GM21786 (cell line): Measurements from ENCODE around the gene PHOX2A.

Experiments
- ATAC-seq: cut with Tn5 transposase; IDR thresholded peaks from one replicate; pipeline ENCODE4 v1.9.1; 2021; ENCODE audit not compliant: unreplicated experiment

PHOX2A gene

DNA sequence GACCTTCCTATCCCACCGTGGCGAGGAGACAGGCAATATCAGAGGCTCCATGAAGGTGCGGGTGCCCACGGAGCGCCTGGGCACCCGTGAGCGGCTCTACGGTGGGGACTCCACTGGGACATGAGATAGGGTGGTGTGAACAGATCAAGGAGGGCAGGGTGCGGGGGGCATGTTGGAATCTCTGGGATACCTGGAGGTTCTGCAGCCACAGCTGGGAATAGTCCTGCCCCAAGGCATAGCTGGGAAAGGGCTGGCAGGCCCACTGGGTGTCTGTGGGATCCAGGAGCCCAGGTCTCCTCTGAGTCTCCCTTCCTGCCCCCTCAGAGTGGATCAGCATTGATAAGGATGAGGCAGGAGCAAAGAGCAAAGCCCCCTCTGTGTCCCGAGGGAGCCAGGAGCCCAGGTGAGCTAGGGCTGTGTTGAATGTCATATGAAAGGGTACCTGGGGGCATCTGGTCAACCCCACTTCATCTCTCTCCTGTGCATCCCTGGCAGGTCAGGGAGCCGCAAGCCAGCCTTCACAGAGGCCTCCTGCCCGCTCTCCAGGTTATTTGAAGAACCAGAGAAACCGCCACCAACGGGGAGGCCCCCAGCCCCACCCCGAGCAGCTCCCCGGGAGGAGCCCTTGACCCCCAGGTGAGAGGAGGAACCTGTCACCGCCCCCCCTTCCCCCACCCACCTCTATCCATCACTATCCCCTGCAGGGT lies 8.5 kb downstream of the PHOX2A start:
- no peak for ATAC-seq

DNA sequence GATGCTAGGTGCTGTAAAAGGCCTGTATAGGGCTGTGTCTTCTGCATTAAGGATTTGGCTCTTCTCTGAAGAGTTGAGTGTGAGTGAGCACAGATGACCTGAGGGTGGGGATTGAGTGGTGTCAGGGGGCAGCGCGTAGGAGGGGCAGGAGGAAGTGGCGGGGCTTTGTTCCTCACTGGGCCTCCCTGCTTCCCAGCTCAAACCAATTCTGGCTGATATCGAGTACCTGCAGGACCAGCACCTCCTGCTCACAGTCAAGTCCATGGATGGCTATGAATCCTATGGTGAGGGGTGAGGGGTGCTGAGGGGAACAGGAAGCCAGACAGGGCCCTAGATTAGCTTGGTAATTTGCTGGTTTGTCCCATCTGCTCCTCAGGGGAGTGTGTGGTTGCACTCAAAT lies 9.1 kb downstream of the PHOX2A start:
- ATAC-seq: no peak

DNA sequence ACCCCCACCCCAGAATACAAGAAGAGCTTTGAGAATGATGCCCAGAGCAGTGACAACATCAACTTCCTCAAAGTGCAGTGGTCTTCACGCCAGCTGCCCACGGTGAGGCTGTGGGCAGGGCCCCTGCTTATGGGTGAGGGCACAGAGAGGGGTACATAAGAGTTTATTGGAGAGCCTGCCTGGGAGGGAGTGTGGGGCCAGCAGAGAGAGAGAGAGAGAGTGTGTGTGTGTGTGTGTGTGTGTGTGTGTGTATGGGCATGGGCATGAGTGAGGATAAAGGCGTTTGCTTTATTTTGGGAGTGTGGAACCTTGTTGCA lies 9.5 kb downstream of the PHOX2A start:
- ATAC-seq: no peak

DNA sequence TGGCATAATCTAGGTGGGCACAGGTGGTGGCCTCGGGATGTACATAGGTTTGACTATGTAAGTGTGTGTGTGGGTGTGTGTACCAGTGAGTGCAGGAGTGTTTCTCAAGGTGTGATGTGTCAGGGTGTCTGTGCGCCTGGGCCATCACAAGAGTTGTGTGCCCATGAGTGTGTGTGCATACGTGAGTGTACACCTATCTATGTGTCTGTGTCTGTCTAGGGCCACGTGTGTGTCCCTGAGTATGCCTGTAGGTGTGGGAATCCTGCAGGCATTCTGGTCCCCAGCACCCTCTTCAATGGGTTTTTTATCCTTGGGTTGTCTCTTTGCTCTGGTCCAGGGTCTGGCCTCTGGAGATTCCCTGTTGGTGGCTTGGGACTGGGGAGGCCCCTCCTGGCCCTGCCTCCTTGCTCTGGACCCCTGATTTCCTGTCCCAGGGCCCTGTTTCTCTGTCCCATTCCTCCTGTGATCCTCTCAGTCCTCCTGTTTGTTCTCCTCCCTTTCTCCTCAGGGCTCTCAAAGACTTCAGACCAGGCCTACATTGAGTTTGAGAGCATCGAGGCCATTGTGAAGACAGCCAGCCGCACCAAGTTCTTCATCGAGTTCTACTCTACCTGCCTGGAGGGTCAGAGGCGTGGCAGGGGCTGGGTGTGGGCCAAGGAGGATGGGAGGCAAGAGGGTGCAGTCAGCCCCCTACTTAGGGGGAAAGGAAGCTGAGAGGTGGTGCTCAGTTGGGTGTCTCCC lies 10.0 kb downstream of the PHOX2A start:
- no peak for ATAC-seq

DNA sequence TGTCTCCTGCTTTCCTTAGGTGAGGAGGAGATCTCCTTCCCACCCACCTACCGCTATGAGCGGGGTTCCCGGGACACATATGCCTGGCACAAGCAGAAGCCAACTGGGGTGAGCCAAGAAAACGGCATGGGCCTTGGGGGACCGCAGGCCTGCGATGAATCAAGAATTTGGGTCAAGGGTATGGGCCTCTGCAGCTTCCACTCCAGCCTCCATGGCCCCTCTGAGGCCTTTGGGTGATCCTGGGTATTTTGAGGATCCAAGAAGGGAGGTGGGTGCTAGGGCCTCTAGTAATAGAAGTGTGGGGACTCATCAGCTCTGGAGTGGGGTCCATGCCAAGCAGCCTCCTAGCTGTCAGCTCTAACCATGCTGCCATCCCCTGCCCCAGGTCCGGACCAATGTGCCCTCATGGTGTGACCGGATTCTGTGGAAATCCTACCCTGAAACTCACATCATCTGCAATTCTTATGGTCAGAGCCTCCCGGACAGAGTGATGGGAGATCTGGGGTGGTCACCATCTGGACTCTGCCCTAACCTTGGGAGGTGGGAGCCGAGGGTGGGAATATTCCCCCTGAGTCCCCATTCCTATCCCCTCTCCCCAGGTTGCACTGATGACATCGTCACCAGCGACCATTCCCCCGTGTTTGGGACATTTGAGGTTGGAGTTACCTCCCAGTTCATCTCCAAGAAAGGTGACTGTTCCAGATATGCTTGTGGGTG lies 10.8 kb downstream of the PHOX2A start:
- ATAC-seq: no peak

DNA sequence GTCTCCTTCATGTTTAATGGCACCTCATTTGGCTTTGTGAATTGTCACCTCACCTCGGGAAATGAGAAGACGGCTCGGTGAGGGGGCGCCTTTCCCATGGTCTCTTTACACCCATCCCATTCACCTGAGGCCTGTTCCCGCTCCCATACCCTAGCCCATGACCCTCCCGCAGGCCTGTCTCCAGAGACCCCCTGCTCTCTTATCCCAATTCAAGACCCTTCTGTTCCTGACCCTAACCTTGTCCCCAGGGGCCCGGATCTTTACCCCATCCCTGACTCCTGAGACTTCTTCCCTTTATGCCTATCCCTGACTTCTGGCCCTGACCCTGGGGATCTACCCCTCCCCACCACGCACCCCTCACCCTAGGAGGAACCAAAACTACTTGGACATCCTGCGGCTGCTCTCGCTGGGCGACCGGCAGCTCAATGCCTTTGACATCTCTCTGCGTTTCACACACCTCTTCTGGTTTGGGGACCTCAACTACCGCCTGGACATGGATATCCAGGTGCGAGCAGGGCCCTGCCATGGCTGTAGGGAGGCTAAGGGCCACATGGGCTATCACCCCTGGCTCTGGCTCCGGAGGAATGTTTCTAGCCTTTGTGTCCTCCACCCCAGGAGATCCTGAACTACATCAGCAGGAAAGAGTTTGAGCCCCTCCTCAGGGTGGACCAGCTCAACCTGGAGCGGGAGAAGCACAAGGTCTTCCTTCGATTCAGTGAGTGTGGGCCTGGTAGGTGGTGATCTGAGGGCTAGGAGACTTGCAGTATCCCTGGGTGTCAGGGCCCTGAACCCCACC lies 11.5 kb downstream of the PHOX2A start:
- ATAC-seq: no peak

DNA sequence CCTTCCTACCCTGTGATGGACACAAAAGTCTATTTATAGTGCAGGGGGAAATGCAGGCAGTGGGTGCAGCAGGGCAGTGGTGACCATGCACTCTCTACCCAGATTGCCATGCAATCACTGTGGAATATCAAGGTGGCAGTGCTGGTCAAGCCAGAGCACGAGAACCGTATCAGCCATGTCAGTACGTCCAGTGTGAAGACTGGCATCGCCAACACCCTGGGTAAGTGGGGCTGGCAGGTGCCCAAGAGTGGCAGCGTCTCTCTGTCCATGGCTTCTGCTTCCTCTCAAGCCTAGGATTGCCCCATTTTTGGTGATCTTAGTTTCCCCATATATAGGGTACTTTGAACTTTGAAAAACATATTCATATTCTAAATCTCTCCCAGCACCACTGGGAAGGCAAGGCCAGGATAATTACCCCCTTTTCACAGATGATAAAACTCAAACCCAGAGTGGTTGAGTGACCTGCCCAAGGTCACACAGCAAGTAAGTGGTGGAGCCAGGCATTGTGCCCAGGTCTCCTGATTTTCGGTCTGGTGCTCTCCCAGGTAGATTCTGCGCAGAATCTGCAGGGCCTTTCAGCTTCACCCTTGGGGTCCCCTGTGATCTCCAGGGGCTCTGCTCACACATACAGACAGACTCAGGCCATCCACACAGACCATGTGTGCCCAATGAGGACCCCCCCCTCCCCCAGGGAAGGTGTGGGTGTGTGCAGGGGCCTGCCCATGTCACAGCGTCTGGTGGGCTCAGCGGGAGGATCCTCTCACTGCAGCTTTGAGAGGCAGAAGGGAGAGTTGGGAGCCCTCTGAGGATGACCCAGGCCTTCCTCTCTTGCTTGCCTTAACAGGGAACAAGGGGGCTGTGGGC lies 12.3 kb downstream of the PHOX2A start:
- ATAC-seq: no peak

DNA sequence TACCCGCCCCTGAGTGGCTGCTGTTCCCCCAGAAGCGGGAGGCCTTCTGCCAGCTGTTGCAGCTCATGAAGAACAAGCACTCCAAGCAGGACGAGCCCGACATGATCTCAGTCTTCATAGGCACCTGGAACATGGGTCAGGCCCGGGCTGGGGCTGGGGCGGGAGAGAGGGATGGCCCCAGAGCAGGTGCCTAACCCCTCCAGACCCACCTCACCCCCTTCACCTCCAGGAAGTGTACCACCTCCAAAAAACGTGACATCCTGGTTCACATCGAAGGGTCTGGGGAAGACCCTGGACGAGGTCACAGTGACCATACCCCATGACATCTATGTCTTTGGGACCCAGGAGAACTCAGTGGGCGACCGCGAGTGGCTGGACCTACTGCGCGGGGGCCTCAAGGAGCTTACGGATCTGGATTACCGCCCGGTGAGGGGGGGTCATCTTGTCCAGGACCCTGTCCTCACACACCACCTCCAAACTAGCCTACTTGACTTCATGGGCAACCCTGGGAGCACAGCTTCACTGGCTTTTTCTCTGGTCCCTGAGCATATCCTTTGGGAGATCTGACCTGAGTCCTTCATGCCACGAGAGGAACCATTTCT lies 13.1 kb downstream of the PHOX2A start:
- ATAC-seq: no peak

DNA sequence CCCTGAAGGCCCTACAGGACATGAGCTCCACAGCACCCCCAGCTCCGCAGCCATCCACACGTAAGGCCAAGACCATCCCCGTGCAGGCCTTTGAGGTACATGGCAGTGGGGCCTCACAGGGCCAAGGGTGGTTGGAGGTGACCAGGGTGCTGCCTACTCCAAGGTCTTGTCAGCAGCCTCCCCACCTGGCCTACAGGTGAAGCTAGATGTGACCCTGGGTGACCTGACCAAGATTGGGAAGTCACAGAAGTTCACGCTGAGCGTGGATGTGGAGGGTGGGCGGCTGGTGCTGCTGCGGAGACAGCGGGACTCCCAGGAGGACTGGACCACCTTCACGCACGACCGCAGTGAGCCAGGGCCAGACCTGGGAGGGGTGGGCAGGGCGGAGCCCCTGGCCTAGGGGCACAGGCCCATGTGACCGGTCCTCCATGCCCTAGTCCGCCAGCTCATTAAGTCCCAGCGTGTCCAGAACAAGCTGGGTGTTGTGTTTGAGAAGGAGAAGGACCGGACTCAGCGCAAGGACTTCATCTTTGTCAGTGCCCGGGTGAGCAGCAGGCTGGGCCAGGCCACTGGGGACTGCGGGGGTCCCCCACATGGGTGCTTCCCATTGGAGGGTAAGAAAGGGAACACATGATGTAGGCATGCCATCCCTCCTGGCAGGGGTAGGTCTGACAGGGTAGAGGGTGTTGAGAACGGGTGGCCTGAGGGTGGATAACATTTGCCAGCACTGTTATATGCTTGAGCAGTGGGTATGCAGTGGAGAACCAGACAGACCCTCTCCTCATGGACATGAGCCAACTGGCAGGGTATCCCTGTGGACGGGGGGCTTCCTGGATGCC lies 13.8 kb downstream of the PHOX2A start:
- ATAC-seq: no peak

DNA sequence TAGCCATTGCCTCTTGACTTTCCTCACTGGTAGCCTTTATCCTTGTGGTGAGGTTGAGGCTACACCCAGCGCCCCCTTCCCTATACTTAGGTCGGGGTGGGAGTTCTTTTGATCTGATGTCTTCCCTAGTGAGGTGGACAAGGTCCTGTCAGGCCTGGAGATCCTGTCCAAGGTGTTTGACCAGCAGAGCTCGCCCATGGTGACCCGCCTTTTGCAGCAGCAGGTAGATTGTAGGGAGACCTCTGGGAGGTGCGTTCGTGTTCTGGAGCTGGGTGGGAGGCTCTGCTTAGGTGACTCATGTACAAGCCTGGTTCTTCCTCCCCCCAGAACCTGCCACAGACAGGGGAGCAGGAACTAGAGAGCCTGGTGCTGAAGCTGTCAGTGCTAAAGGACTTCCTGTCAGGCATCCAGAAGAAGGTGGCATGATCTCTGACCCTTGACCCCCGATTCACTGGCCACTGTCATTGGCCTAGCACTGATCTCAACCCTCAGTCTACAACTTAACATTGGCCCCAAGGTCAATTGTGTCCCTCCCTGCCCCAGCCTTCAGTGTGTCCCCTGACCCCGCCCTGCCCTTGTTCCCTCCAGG lies 14.5 kb downstream of the PHOX2A start:
- no peak for ATAC-seq

DNA sequence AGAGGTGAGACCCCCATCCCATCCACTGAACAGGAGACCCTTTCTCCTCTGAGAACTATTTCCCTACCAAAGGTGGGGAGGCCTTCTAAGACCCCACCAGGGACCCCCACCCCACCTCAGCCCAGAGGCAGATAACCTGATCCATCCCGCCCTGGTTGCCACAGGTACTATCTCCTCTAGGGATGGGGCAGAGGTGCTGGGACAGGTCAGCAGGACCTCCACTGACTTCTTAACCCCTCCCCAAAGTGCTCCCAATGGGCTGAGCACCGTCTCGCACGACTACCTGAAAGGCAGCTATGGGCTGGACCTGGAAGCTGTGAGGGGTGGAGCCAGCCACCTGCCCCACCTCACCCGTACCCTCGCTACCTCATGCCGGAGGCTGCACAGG lies 15.1 kb downstream of the PHOX2A start:
- ATAC-seq: no peak

DNA sequence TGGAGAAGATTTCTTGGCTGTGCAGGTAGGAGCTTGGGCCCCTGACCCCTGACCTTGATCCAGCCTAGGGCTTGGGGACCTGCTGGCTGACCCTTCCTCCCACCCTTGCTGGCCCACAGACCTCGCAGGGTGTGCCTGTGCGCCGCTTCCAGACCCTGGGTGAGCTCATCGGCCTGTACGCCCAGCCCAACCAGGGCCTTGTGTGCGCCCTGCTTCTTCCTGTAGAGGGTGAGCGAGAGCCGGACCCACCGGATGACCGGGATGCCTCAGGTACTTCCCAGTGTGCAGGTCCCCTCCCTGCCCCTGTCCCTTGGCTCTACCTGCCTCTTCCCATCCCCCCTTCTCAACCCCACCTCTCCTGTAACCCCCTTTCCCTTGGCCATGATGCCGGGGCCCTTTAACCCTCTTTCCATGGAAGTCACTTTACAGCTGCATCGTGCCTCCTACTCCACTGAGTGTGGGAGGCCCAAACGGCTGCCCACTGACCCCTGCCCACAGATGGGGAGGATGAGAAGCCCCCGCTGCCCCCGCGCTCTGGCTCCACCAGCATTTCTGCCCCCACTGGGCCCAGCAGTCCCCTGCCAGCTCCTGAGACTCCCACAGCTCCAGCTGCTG lies 15.6 kb downstream of the PHOX2A start:
- ATAC-seq: no peak

DNA sequence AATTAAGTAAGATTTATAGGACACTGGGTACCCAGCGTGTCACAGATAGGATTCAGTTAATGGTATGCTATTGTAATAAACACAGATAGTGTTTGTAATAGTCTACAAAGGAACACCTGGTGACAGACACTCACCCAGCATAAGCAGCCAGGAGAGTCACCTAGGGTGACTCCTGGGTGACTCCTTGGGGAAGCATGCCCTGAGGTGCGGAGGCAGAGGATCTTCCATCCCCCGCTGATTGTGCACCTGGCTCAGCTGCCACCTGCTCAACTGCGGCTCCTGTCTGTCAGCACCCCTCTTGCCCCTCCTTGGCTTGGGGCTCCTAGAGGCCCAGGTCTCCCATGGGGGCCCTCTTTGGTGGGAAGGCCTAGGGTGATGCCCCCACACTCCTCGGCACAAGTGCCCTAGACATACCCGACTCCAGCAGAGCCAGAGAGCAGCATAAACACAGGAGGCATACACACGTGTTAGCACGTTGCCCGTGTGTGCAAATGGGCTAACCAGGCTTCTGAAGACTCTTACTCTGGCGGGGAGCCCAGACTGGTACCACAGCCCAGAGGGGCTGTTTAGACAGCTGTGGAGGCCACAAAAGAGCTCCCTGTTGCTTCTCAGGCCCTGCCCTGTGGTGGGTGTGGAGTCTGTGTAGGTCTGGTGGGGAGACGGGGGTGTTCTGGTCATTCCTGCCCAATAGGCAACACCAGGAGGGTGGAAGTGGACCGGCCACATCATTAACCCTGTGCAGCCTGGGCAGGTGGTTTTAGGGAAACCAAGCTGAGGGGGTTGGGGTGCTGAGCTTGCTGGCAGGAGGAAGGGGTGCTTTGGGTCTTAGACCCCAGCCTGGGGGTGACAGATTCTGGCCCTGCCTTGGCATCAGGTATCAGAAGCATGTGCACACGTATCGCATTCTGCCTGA lies 16.4 kb downstream of the PHOX2A start:
- no peak for ATAC-seq

DNA sequence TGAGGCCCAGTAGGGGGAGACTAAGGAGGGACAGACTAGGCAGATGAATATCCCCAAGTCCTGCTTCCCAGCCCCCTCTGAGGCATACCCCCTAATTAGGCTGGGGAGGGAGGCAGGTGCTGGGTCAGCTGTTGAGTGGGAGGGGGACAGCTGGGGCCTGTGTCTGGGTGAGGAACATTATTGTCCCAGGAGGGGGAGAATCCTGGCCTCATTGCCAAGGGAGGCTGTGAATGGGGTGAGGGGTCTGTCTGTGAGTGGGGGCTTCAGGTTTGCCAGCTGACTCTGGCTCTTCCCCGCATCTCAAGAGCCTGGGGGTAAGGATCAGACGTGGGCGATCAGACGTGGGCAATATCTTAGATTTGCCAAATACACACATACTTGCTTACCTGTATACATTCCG lies 17.3 kb downstream of the PHOX2A start:
- ATAC-seq: no peak

DNA sequence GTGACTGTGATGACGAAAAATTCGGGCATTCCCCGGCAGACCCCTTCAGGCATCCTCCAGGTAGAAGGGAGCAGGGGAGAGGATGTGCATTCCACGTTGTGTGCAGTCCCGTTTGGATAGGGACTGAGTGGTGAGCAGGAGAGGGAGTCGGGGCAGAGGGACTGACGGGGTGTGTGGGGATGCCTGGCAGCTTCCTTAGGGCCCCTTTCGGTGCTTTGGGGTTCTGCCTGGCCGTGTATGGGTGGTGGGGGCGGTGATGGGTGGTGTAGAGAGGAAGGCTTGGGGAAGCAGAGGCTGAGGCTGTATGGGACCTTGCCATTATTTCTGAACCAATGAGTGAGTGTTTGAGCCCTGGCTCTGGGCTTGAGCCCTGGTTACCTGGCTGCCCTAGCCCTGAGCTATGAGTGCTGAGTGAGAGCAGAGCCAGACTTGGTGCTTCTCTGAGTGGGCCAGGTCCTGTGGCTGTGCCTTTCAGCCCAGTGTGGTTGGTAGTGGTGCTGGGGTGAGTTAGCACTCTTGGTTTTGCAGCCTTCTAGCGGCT lies 18.5 kb downstream of the PHOX2A start:
- ATAC-seq: no peak

DNA sequence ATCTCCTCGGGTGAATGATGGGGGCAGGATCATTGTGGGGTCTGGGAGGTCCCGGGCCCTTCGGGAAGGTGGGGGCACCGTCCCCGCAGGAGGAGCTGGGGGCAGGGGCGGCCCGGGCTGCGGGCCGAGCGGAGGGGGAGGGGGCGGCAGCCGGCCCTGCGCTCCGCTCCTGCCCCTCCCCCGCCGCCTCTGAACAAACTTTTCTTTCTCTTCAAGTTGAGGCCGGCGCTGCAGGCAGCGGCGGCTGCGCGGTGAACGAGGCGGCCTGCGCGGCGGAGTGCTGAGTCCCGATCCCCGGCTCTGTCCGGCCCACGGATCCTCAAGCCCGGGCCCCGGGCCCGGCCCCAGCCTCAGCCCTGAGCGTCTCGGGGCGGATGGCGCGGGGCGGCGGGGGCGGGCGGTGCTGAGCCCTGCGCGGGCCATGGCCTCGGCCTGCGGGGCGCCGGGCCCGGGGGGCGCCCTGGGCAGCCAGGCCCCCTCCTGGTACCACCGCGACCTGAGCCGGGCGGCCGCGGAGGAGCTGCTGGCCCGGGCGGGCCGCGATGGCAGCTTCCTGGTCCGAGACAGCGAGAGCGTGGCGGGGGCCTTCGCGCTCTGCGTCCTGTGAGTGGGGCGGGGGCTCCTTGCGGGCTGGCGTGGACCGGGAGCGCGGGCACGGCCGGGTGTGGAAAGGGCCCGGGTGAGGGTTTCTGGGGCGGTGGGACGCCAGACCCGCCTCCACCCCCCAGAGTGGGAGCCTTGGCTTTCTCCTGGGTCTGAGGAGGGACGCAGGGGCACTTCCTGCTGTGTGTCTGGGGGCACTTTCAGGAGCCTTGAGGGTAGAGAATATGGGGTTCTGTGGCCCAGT lies 19.2 kb downstream of the PHOX2A start, which contains the start of gene INPPL1:
Gene INPPL1 (plus strand): TSS at position 204 of the 847 bp plus-strand sequence. CDS start 218 bp downstream, at position 422.
- ATAC-seq: no peak
